Measurements from ENCODE around the gene PCBD1. TPM values are rescaled to one million over a fixed set of nuclear protein-coding genes. Genes with fewer than 3 reads are reported as not detected.
"Not testable (repeated sequence)": the region's sequence is repeated elsewhere in the genome, so short reads cannot be mapped to it uniquely, and the experiment has no call there.

The PCBD1 gene
- polyA plus RNA-seq, 2 of the 4 experiments (the other 2 are of a cell fraction), result 169 to 211 TPM

DNA sequence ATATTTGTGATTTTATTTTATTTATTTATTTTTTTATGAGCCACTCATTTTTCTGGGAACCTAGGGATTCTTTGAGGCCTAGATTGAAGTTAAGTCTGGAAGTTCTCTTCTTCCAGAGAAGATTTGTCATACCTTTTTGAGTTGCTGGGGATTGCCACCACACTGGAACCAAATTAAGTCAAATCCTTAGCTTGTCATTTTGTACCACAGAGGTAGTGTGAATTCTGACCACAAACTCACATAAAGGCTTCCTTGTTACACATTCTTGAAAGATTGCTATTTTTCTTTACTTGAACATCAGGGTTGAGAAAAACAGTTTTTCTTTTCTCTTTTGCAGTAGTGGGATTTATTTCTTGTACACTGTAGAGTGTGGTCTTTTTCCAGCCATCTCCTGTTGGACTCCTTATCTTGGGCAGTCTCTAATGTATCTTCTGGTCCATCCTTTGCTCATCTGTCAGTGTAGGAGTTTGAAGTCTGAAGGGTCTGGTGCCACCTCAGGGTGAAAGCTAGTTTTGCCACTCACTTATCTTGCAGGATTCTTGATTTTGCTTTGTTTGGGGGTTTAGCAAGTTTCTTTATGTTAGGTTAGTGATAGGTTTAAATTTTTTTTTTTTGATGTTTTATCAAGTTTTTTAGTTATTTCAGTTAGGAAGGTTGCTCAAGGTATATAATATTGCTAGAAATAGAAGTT, 24.8 kb downstream of the PCBD1 start:
- Histone ChIP-seq H3K4me3 (no peak overlapping the region), H3K4me2 (no peak overlapping the region), H3K27ac (no peak overlapping the region), H3K9me3 (no peaks in the 10 kb centered on the region), H3K4me1 (peaks cover 4% of the 10 kb centered on the region; the same call in 2 of the 3 replicates)
- DNase-seq (ENCODE audit: low read depth in 1 of 2, low spot score in 1 of 2) (no peak), FAIRE-seq (no peak), ATAC-seq (0 out of 6 replicates have a peak, but pooled peaks of 1 of the 2 experiments have one; percentile 30)
- TF ChIP-seq FOXS1 (CRISPR knock-in tag; IDR thresholded peaks at IDR 0.05) (no peak), CHD4 (IDR thresholded peaks at IDR 0.05; ENCODE audit: borderline replicate concordance) (no peak), FOSL2 (IDR thresholded peaks at IDR 0.05) (no peak), FOSL2 (CRISPR knock-in tag; IDR thresholded peaks at IDR 0.05) (no peak), MYC (IDR thresholded peaks at IDR 0.05; ENCODE audit: borderline replicate concordance, low read length) (no peak), HEYL (CRISPR knock-in tag; IDR thresholded peaks at IDR 0.05) (no peak), ZC3H11A (IDR thresholded peaks at IDR 0.05) (no peak), HDAC2 (IDR thresholded peaks at IDR 0.05) (no peak), SREBF2 (IDR thresholded peaks at IDR 0.05) (no peak), CHD2 (IDR thresholded peaks at IDR 0.05; ENCODE audit: low read length, partially characterized antibody) (no peak), RCOR1 (IDR thresholded peaks at IDR 0.05; ENCODE audit: low read depth, low read length) (no peak), ZNF302 (CRISPR knock-in tag; IDR thresholded peaks at IDR 0.05) (no peak), BHLHE40 (IDR thresholded peaks at IDR 0.05; ENCODE audit: low read depth, low read length) (no peak), RFX5 (IDR thresholded peaks at IDR 0.05) (no peak), POLR2AphosphoS2 (conservative IDR thresholded peaks at IDR 0.05; ENCODE audit: low read length) (no peak), EP300 (IDR thresholded peaks at IDR 0.05) (no peak)
- TF ChIP-seq, protein P1, sequence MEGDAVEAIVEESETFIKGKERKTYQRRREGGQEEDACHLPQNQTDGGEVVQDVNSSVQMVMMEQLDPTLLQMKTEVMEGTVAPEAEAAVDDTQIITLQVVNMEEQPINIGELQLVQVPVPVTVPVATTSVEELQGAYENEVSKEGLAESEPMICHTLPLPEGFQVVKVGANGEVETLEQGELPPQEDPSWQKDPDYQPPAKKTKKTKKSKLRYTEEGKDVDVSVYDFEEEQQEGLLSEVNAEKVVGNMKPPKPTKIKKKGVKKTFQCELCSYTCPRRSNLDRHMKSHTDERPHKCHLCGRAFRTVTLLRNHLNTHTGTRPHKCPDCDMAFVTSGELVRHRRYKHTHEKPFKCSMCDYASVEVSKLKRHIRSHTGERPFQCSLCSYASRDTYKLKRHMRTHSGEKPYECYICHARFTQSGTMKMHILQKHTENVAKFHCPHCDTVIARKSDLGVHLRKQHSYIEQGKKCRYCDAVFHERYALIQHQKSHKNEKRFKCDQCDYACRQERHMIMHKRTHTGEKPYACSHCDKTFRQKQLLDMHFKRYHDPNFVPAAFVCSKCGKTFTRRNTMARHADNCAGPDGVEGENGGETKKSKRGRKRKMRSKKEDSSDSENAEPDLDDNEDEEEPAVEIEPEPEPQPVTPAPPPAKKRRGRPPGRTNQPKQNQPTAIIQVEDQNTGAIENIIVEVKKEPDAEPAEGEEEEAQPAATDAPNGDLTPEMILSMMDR (IDR thresholded peaks at IDR 0.05), result no peak
- TF ChIP-seq, protein P2, sequence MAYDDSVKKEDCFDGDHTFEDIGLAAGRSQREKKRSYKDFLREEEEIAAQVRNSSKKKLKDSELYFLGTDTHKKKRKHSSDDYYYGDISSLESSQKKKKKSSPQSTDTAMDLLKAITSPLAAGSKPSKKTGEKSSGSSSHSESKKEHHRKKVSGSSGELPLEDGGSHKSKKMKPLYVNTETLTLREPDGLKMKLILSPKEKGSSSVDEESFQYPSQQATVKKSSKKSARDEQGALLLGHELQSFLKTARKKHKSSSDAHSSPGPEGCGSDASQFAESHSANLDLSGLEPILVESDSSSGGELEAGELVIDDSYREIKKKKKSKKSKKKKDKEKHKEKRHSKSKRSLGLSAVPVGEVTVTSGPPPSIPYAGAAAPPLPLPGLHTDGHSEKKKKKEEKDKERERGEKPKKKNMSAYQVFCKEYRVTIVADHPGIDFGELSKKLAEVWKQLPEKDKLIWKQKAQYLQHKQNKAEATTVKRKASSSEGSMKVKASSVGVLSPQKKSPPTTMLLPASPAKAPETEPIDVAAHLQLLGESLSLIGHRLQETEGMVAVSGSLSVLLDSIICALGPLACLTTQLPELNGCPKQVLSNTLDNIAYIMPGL (CRISPR knock-in tag; IDR thresholded peaks at IDR 0.05; ENCODE audit: borderline replicate concordance), result no peak
- POLR2A ChIA-PET, result no interaction called here
- CTCF ChIA-PET, result interaction anchor here (0.7 to 2.0 kb wide), 4 partner anchors 10 to 16 kb away, joined by 3 to 10 read pairs (median 3); no protein-coding TSS in a partner anchor

DNA sequence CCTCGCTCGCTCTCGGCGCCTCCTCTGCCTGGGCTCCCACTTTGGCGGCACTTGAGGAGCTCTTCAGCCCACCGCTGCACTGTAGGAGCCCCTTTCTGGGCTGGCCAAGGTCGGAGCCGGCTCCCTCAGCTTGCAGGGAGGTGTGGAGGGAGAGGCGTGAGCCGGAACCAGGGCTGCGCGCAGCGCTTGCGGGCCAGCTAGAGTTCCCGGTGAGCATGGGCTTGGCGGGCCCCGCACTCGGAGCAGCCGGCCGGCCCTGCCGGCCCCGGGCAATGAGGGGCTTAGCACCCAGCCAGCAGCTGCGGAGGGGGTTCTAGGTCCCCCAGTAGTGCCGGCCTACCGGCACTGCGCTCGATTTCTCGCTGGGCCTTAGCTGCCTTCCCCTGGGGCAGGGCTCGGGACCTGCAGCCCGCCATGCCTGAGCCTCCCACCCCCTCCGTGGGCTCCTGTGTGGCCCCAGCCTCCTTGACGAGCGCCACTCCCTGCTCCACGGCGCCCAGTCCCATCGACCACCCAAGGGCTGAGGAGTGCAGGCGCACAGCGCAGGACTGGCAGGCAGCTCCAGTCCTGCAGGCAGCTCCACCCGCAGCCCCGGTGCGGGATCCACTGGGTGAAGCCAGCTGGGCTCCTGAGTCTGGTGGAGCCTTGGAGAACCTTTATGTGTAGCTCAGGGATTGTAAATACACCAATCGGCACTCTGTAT, 26.7 kb downstream of the PCBD1 start:
- POLR2A ChIA-PET; DNase-seq (ENCODE audit: low read depth in 1 of 2, low spot score in 1 of 2); H3K9me3 ChIP-seq; H3K4me2 ChIP-seq; H3K27ac ChIP-seq; H3K4me1 ChIP-seq; H3K4me3 ChIP-seq; FAIRE-seq; ATAC-seq: not testable (repeated sequence)
- CTCF ChIA-PET, result interaction anchor here (1.1 to 1.8 kb wide), 5 partner anchors 8 to 19 kb away, joined by 3 to 4 read pairs (median 3); no protein-coding TSS in a partner anchor
- 89% methylated on average over 18 of the region's 42 CpGs for WGBS (ENCODE audit: missing lambda C conversion rate)

DNA sequence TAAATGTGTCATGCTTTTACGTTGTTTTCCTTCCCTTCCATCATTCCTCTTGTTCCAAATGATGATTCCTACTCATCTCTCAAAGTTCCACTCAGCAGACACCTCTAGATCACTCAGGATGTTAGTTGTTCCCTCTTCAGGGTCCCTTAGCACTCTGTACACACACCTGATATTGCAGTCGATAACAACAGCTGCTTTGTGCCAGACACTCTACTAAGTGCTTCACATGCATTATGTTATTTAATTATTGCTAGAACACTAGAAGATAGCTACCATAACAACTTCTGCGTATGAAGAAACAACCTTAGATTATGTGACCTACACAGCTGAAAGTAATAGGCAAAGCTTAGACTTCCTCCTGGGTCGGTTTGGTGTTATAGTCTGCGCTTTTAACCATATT, 29.6 kb downstream of the PCBD1 start:
- FAIRE-seq (no peak), DNase-seq (ENCODE audit: low read depth in 1 of 2, low spot score in 1 of 2) (no peak), ATAC-seq (no peak)
- Histone ChIP-seq H3K4me1 (peaks cover 3% of the 10 kb centered on the region; the same call in 1 of the 3 replicates), H3K4me2 (no peak overlapping the region), H3K27ac (no peak overlapping the region), H3K9me3 (no peaks in the 10 kb centered on the region), H3K4me3 (no peak overlapping the region)
- ChIA-PET POLR2A (no interaction called here), CTCF (interaction anchor here (0.6 to 1.7 kb wide), 6 partner anchors 13 to 44 kb away, joined by 3 to 4 read pairs (median 3); partner anchors contain the start of gene SGPL1)
- 74% methylated on average over 5 of the region's 5 CpGs for WGBS (ENCODE audit: missing lambda C conversion rate)
- TF ChIP-seq ZNF302 (CRISPR knock-in tag; IDR thresholded peaks at IDR 0.05) (no peak), ZSCAN20 (CRISPR knock-in tag; IDR thresholded peaks at IDR 0.05) (no peak), HOXB13 (CRISPR knock-in tag; IDR thresholded peaks at IDR 0.05; ENCODE audit: low read depth) (no peak), RFX5 (IDR thresholded peaks at IDR 0.05) (no peak), MAFK (IDR thresholded peaks at IDR 0.05; ENCODE audit: partially characterized antibody) (no peak), HEYL (CRISPR knock-in tag; IDR thresholded peaks at IDR 0.05) (no peak), CEBPB (IDR thresholded peaks at IDR 0.05) (no peak), RARB (CRISPR knock-in tag; IDR thresholded peaks at IDR 0.05) (no peak), FOSL2 (IDR thresholded peaks at IDR 0.05) (no peak), FOSL2 (CRISPR knock-in tag; IDR thresholded peaks at IDR 0.05) (no peak), FOXS1 (CRISPR knock-in tag; IDR thresholded peaks at IDR 0.05) (no peak), ESRRA (IDR thresholded peaks at IDR 0.05; ENCODE audit: borderline replicate concordance, low read length) (no peak), JUN (IDR thresholded peaks at IDR 0.05) (no peak)
- TF ChIP-seq, protein P2 (CRISPR knock-in tag; IDR thresholded peaks at IDR 0.05; ENCODE audit: borderline replicate concordance), result no peak
- TF ChIP-seq, protein P3, sequence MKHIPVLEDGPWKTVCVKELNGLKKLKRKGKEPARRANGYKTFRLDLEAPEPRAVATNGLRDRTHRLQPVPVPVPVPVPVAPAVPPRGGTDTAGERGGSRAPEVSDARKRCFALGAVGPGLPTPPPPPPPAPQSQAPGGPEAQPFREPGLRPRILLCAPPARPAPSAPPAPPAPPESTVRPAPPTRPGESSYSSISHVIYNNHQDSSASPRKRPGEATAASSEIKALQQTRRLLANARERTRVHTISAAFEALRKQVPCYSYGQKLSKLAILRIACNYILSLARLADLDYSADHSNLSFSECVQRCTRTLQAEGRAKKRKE (CRISPR knock-in tag; IDR thresholded peaks at IDR 0.05; ENCODE audit: low read depth), result no peak
